Progenitor cell of endocrine pancreas (in vitro differentiated cells): ENCODE results near the gene BTBD10. TPM values are rescaled to one million over a fixed set of nuclear protein-coding genes. Genes with fewer than 3 reads are reported as not detected.

Experiments
- DNase-seq: peaks from one replicate; pipeline ENCODE4 v3.0.0; 2021; ENCODE audit warnings: low spot score; ENCODE audit not compliant: unreplicated experiment
- H3K27ac Mint-ChIP-seq: 2 replicates; pipeline ENCODE4 v1.8.0; 2021; ENCODE audit warnings: mild to moderate bottlenecking, moderate library complexity, mixed read lengths
- H3K27me3 Mint-ChIP-seq: 2 replicates; pipeline ENCODE4 v1.8.0; 2021; ENCODE audit warnings: mixed read lengths
- H3K36me3 Mint-ChIP-seq: 2 replicates; pipeline ENCODE4 v1.8.0; 2022; ENCODE audit warnings: mixed read lengths; ENCODE audit not compliant: insufficient read depth
- H3K4me1 Mint-ChIP-seq: 2 replicates; pipeline ENCODE4 v1.8.0; 2021; ENCODE audit warnings: low read depth, mixed read lengths
- H3K4me3 Mint-ChIP-seq: 2 replicates; pipeline ENCODE4 v1.8.0; 2021; ENCODE audit warnings: low read depth, mild to moderate bottlenecking, moderate library complexity, mixed read lengths
- H3K9me3 Mint-ChIP-seq: 2 replicates; pipeline ENCODE4 v1.8.0; 2021; ENCODE audit warnings: low read depth, mixed read lengths
- CTCF ChIP-seq: fragments of 200-600 bp; sonication (generic); IDR thresholded peaks from one replicate; pipeline ENCODE4 v1.5.0; 2021; ENCODE audit warnings: antibody characterized with exemption, mild to moderate bottlenecking; ENCODE audit not compliant: unreplicated experiment
- total RNA-seq: library from RNA; stranded (reverse); gene quantifications from 2 replicates; pipeline ENCODE4 v1.2.1, GENCODE V29; 2021

The BTBD10 gene
- total RNA-seq, 1 donor from 2014 or later: 31.1 TPM

DNA sequence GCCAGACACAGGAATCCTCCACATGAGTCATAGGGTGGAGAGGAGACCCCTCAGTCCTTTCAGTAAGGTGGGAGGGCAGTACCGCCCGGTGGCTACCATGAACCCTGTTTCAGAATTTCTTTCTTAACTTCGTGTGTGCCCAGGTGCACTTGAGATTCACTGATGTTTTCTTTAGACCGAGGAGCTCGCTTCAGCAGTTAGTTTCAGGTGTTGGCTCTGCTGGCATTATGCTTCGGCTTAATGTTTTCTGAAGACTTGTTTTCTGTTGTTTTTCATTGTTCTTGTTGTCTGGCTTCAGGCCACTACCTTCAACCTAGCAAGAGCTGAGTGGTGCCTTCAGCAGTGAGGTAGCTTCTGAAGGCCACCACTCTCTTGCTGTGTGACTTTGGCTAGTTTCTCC, 114.0 kb downstream of the BTBD10 start:
- Mint-ChIP-seq H3K36me3 (no peaks in the 10 kb centered on the region), H3K27me3 (no peaks in the 10 kb centered on the region), H3K4me1 (no peaks in the 10 kb centered on the region), H3K9me3 (no peaks in the 10 kb centered on the region), H3K27ac (no peak overlapping the region), H3K4me3 (no peak overlapping the region)
- no peak for TF ChIP-seq CTCF
- no peak for DNase-seq

DNA sequence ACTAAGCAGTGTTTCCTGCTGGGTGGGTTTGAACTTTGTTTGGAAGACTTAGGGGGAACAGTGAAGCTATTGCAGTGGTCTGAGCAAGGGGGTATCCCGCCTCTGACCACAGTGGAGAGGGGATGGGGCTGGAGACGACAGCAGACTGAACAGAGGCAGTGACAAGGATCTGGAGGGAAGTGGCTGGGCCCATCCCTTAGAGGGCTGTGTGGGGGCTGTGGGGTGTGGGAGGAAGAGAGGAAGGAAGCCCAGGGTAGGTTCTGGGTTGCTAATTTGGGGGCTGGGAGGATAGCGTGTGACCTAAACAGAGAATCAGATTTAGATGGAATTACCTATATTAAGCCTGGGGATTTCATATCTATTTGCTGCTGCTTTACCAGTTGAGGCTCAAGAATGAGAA, 114.7 kb downstream of the BTBD10 start:
- DNase-seq: no peak
- no peak overlapping the region for H3K27ac Mint-ChIP-seq
- H3K36me3 Mint-ChIP-seq: no peaks in the 10 kb centered on the region
- H3K9me3 Mint-ChIP-seq: no peaks in the 10 kb centered on the region
- TF ChIP-seq CTCF: no peak
- H3K4me3 Mint-ChIP-seq: no peak overlapping the region
- no peaks in the 10 kb centered on the region for H3K27me3 Mint-ChIP-seq
- H3K4me1 Mint-ChIP-seq: no peaks in the 10 kb centered on the region

DNA sequence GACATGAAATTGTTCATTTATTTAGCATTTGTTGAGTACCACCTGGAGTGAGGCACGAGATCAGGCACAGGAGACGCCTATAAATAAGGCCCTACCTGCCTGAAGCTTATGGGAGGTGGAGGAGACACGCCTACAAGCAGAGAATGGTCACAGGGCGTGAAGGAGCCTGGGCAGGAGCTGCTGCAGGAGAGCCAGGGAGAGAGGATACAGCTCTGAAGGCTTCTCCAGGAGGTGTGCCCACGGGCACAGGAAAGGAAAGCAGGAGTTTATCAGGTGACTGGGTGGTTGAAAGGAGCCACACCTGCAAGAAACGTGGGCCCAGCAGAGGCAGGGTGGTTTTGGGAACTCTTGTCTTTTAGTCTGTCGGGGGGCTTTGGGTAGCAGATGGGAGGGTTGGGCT, 115.1 kb downstream of the BTBD10 start:
- no peaks in the 10 kb centered on the region for H3K27me3 Mint-ChIP-seq
- H3K4me1 Mint-ChIP-seq: no peaks in the 10 kb centered on the region
- no peaks in the 10 kb centered on the region for H3K36me3 Mint-ChIP-seq
- H3K4me3 Mint-ChIP-seq: no peak overlapping the region
- H3K27ac Mint-ChIP-seq: no peak overlapping the region
- H3K9me3 Mint-ChIP-seq: no peaks in the 10 kb centered on the region
- no peak for TF ChIP-seq CTCF
- DNase-seq: no peak

DNA sequence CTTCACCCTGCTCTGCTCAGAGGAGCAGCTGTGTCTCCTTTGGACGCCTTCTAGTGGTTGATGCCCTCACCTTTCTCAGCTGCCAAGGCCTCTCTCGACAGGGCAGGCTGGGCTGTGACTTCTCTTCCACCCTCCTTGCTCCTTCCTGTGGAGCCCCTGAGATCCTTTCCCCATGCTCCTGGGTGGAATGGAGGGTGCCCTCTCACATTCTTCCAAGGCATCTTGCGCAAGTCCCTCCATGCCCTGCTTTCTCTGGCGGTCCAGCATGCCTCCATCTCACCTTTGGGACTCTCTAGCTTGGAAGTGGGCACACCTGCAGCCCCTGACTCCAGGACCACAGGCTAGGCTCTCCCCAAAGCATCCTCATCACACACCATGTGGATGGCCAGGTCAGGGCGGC, 116.6 kb downstream of the BTBD10 start:
- H3K9me3 Mint-ChIP-seq: no peaks in the 10 kb centered on the region

DNA sequence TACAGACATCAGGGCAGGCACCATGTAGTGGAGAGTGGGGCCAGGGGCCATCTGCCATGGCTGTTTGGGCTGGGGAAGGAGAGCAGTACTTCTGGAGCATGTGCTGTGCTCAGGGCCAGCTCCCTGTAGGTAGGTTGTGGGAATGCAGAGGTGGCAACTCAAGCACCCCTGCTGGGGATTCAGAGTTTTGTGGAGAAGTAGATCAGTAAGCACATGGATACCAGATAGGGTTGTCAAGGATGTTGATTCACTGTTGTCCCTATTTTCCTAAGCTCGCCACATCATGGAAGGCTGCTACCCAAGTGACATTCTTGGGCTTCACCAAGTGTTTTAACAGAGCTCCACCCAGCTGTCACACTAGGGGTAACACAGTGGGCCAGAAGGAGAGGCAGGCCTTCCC, 118.2 kb downstream of the BTBD10 start:
- Mint-ChIP-seq H3K36me3 (no peaks in the 10 kb centered on the region), H3K4me1 (no peaks in the 10 kb centered on the region), H3K27me3 (peaks cover 6% of the 10 kb centered on the region), H3K4me3 (no peak overlapping the region), H3K27ac (no peak overlapping the region), H3K9me3 (no peaks in the 10 kb centered on the region)
- no peak for TF ChIP-seq CTCF
- no peak for DNase-seq

More for the DNA sequence above, 116.6 kb downstream of the BTBD10 start:
- Mint-ChIP-seq H3K4me1 (no peaks in the 10 kb centered on the region), H3K36me3 (no peaks in the 10 kb centered on the region), H3K4me3 (no peak overlapping the region), H3K27ac (no peak overlapping the region), H3K27me3 (no peaks in the 10 kb centered on the region)
- no peak for DNase-seq
- TF ChIP-seq CTCF: no peak
